ENCODE measurements around the gene CAPN3. TPM values are rescaled to one million over a fixed set of nuclear protein-coding genes. Genes with fewer than 3 reads are reported as not detected.

The CAPN3 gene
- total and polyA plus RNA-seq, 2 donors from 2014 or later, result 12.9 to 39.7 TPM

DNA sequence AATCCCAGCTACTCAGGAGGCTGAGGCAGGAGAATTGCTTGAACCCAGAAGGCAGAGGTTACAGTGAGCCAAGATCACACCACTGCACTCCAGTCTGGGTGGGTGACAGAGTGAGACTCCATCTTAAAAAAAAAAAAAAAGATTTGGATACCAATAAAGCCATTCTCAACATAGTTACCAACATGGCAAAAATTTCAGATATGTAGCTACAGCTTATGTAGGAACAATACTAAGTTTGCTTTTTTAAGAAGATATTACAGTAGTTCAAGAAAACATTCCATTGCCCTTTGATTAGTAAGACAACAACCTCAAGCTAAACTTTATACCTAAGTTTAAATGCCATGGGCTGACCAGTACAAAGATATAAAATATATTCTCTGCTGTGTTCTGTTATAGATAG is 97.2 kb downstream of the CAPN3 start:
- TF ChIP-seq, protein P1, sequence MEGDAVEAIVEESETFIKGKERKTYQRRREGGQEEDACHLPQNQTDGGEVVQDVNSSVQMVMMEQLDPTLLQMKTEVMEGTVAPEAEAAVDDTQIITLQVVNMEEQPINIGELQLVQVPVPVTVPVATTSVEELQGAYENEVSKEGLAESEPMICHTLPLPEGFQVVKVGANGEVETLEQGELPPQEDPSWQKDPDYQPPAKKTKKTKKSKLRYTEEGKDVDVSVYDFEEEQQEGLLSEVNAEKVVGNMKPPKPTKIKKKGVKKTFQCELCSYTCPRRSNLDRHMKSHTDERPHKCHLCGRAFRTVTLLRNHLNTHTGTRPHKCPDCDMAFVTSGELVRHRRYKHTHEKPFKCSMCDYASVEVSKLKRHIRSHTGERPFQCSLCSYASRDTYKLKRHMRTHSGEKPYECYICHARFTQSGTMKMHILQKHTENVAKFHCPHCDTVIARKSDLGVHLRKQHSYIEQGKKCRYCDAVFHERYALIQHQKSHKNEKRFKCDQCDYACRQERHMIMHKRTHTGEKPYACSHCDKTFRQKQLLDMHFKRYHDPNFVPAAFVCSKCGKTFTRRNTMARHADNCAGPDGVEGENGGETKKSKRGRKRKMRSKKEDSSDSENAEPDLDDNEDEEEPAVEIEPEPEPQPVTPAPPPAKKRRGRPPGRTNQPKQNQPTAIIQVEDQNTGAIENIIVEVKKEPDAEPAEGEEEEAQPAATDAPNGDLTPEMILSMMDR (IDR thresholded peaks at IDR 0.05; ENCODE audit: borderline replicate concordance, extremely low read depth, insufficient read depth), result no peak
- intact Hi-C loops (cut with DNase I), result no loop called here
- Histone ChIP-seq H3K4me3 (ENCODE audit: low read length in 3 of 3) (peak overlapping the region in 2 of 3 donors; percentile 49 to 60), H3K4me1 (ENCODE audit: control insufficient read depth in 2 of 3, insufficient read depth in 2 of 3, low read depth in 1 of 3, low read length in 3 of 3) (peaks cover 8 to 12% (median 8%) of the 10 kb centered on the region in 3 donors), H3K9ac (ENCODE audit: low read length in 3 of 3) (peak overlapping the region in 1 of 3 donors; percentile 52), H3K36me3 (ENCODE audit: control insufficient read depth in 2 of 3, insufficient read depth in 3 of 3, low read length in 3 of 3) (peaks cover under 1 to 3% (median under 1%) of the 10 kb centered on the region in 3 donors), H3K9me3 (ENCODE audit: control insufficient read depth in 2 of 3, insufficient read depth in 1 of 3, low read length in 3 of 3) (no peaks in the 10 kb centered on the region), H3K27me3 (ENCODE audit: control insufficient read depth, insufficient read depth, low read length) (no peaks in the 10 kb centered on the region), H3K27ac (ENCODE audit: low read depth in 2 of 2, low read length in 2 of 2) (no peak overlapping the region)
- no peak for FAIRE-seq
- DNase-seq, result no peak

DNA sequence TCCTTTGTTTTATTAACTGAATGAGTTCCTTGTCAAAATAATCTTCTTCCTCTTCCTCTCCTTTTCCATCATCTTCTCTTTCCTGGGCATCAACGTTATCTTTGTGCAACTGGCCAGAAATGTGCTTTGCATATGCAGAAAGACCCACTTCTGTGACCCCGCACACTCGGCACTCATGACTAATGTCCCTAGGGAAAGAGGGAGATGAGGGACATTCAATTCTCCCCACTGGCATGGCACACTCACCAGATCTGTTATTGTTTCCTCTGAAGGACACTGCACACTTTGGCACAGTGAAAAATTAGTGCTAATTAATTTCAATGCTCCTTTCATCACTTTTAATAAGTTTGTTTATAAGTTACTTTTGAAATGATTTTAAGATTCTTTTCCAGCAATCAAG is 97.7 kb downstream of the CAPN3 start:
- peak overlapping the region in 2 of 3 donors; percentile 49 to 60 for H3K4me3 ChIP-seq (ENCODE audit: low read length in 3 of 3)
- intact Hi-C loops (cut with DNase I), result no loop called here
- FAIRE-seq (no peak), DNase-seq (peak in 1 of 5 donors; percentile 22)
- peak overlapping the region; percentile 84 to 89 for H3K27ac ChIP-seq (ENCODE audit: low read depth in 2 of 2, low read length in 2 of 2)
- H3K9ac ChIP-seq (ENCODE audit: low read length in 3 of 3), result peak overlapping the region in 2 of 3 donors; percentile 52 to 59
- H3K36me3 ChIP-seq (ENCODE audit: control insufficient read depth in 2 of 3, insufficient read depth in 3 of 3, low read length in 3 of 3), result no peaks in the 10 kb centered on the region
- H3K27me3 ChIP-seq (ENCODE audit: control insufficient read depth, insufficient read depth, low read length), result no peaks in the 10 kb centered on the region
- peaks cover 8 to 12% (median 8%) of the 10 kb centered on the region in 3 donors for H3K4me1 ChIP-seq (ENCODE audit: control insufficient read depth in 2 of 3, insufficient read depth in 2 of 3, low read depth in 1 of 3, low read length in 3 of 3)
- TF ChIP-seq, protein P1 (IDR thresholded peaks at IDR 0.05; ENCODE audit: borderline replicate concordance, extremely low read depth, insufficient read depth), result no peak
- no peaks in the 10 kb centered on the region for H3K9me3 ChIP-seq (ENCODE audit: control insufficient read depth in 2 of 3, insufficient read depth in 1 of 3, low read length in 3 of 3)

GRCh38 chr15:42457445-42458442 is 98.4 kb downstream of the CAPN3 start:
- peak; percentile 23 for FAIRE-seq
- no peaks in the 10 kb centered on the region for H3K36me3 ChIP-seq (ENCODE audit: control insufficient read depth in 2 of 3, insufficient read depth in 3 of 3, low read length in 3 of 3)
- intact Hi-C loops (cut with DNase I), result no loop called here
- no peaks in the 10 kb centered on the region for H3K9me3 ChIP-seq (ENCODE audit: control insufficient read depth in 2 of 3, insufficient read depth in 1 of 3, low read length in 3 of 3)
- DNase-seq, result peak; percentile 61 to 97 (median 81)
- H3K4me1 ChIP-seq (ENCODE audit: control insufficient read depth in 2 of 3, insufficient read depth in 2 of 3, low read depth in 1 of 3, low read length in 3 of 3), result peaks cover 8 to 12% (median 8%) of the 10 kb centered on the region in 3 donors
- TF ChIP-seq, protein P1 (IDR thresholded peaks at IDR 0.05; ENCODE audit: borderline replicate concordance, extremely low read depth, insufficient read depth), result no peak
- peak overlapping the region in 2 of 3 donors; percentile 52 to 59 for H3K9ac ChIP-seq (ENCODE audit: low read length in 3 of 3)
- H3K4me3 ChIP-seq (ENCODE audit: low read length in 3 of 3), result peak overlapping the region; percentile 43 to 60 (median 49)
- peak overlapping the region; percentile 84 to 89 for H3K27ac ChIP-seq (ENCODE audit: low read depth in 2 of 2, low read length in 2 of 2)
- no peaks in the 10 kb centered on the region for H3K27me3 ChIP-seq (ENCODE audit: control insufficient read depth, insufficient read depth, low read length)

Data from kidney (tissue), 14 donors.